Mammary epithelial cell (primary cell): ENCODE results near the gene PRUNE1.

Source experiments
- EZH2 ChIP-seq: IDR thresholded peaks from 2 replicates; pipeline ENCODE4 v1.6.1; 2012; ENCODE audit warnings: low read length, inconsistent platforms, borderline replicate concordance
- TF ChIP-seq, protein P1 (sequence below), 2 donors: IDR thresholded peaks in 1 of 2; conservative IDR thresholded peaks in 1 of 2; 2 replicates each; pipeline ENCODE4 v1.5.1; 2011 to 2012; ENCODE audit warnings: inconsistent platforms in 2 of 2, low read length in 2 of 2, mild to moderate bottlenecking in 2 of 2, control low read depth in 1 of 2, low read depth in 1 of 2; ENCODE audit not compliant: insufficient read depth in 1 of 2; ENCODE audit errors: extremely low read depth in 1 of 2

- TF ChIP-seq, protein P1, sequence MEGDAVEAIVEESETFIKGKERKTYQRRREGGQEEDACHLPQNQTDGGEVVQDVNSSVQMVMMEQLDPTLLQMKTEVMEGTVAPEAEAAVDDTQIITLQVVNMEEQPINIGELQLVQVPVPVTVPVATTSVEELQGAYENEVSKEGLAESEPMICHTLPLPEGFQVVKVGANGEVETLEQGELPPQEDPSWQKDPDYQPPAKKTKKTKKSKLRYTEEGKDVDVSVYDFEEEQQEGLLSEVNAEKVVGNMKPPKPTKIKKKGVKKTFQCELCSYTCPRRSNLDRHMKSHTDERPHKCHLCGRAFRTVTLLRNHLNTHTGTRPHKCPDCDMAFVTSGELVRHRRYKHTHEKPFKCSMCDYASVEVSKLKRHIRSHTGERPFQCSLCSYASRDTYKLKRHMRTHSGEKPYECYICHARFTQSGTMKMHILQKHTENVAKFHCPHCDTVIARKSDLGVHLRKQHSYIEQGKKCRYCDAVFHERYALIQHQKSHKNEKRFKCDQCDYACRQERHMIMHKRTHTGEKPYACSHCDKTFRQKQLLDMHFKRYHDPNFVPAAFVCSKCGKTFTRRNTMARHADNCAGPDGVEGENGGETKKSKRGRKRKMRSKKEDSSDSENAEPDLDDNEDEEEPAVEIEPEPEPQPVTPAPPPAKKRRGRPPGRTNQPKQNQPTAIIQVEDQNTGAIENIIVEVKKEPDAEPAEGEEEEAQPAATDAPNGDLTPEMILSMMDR (conservative IDR thresholded peaks at IDR 0.05 in 1 of 2, IDR thresholded peaks at IDR 0.05 in 1 of 2; ENCODE audit: extremely low read depth in 1 of 2, insufficient read depth in 1 of 2, low read depth in 1 of 2, low read length in 2 of 2), result peak; percentile 51 to 67
- no peak for TF ChIP-seq EZH2
These were observed 1.8 kb upstream of the PRUNE1 start, which contains the start of gene MINDY1 for GRCh38 chr1:151006327-151007052.
